Stimulated activated CD8-positive, alpha-beta memory T cell treated with anti-CD3 and anti-CD28 coated beads, Interleukin-4, amount 100 ng/mL, for 24 hours (primary cell): Measurements from ENCODE around the gene CMYA5.
A peak's percentile ranks its signal among the peaks of the same experiment; 100 is the strongest.
"Not testable (repeated sequence)": the region's sequence is repeated elsewhere in the genome, so short reads cannot be mapped to it uniquely, and the experiment has no call there.

Experiments used
- DNase-seq: peaks from one replicate; pipeline ENCODE4 v3.0.0-alpha.2; 2020; ENCODE audit warnings: low read depth

CMYA5 gene

DNA sequence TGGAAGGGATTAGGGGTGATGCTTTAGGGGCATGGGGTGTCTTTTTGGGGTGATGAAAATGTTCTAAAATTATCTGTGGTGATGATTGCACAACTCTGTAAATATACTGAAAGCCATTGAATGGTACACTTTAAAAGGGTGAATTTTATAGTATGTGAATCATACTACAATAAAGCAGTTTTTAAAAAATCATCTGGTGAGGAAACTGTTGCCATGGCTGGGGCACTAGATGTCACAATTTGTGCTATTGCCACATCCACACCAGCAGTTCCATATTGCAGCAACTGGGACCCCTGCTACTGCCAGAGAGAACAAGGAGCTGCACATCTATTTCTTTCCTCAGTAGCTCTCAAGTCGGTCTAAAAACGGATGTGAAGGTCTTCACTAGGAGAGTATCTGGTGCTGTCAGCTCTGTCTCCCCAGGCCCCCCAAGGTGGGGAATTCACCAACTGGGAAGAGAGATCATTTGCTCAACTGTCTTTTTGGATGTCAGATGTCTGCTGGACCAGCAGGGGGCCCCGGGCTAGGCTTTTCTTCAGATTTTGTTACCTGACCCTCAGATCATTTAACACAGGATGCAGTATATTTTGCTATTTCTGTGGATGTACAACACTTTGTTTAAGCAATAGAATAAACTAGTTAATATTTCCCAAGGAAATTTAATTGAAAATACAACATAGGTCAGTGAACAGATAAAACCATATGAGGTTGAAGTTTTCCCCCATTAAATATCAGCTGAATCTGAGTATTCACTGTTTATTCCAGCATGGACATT lies 13.2 kb downstream of the CMYA5 start:
- DNase-seq = peak; percentile 13

DNA sequence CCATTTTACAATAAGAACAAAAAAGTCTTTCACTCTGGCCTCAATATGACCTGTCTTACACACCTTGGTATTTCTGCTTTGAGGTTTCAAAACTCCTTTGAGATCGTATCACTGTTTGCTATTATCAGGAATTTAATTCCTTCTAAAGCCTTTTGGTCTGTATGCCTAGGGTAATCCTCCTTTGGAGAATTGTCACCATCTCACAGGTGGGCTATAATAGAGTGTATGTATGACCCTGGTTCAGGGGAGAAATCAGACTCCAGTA lies 13.7 kb downstream of the CMYA5 start:
- DNase-seq = no peak

DNA sequence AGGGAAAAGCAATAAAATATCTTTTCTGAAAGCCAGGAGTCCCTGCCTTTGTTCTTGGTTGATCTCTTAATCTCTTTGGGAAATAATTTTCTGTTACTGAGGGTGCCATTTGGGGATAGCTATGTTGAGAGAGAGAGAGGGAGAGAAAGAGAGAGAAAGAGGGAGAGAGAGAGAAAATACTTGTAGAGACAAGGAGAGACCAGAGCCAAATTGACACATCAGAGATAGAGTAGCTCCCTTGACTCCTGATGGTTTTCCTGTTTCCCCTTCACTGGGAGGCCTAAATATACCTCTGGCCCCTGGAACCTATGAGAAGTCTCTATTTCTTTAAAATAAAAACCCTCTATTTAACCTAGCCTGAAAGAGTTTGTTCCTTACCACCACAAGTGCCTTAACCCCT lies 14.9 kb downstream of the CMYA5 start:
- no peak for DNase-seq

DNA sequence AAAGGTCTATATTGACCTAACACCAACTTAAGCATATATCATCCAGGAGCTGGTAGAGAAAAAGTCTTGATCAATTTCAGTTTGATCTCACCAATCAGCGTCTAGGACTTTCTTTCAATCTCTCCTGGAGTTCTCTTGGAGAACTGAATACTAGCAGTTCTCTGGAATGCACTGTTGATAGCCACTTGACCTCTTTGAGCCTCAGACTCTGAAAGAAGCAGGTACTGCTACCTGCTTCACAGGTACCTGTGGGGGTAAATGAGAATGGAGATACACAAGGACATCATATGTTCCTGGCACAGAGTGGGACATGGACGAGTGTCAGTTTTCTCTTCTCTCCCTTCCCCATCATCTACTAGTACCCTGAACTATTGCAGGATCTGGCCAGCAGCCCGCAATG lies 16.0 kb downstream of the CMYA5 start:
- DNase-seq = no peak

DNA sequence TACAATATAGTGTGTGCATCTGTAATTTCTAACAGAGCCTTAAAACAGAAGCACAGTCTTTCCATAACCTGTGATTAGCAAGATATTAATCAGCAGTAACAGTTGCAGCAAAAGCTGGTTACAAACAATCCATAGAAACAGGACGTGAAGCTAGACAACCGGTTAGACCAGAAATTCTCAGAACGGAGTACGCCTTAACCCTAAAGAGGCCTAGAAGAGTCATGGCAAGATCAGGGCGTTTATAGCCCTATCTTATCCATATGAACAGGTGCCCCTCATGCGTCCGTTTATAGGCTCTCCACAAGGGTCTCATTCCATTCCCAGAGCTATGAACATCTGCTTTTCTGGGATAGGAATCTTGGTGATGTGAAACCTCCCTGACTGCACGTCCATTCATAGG lies 16.7 kb downstream of the CMYA5 start:
- DNase-seq = not testable (repeated sequence)

DNA sequence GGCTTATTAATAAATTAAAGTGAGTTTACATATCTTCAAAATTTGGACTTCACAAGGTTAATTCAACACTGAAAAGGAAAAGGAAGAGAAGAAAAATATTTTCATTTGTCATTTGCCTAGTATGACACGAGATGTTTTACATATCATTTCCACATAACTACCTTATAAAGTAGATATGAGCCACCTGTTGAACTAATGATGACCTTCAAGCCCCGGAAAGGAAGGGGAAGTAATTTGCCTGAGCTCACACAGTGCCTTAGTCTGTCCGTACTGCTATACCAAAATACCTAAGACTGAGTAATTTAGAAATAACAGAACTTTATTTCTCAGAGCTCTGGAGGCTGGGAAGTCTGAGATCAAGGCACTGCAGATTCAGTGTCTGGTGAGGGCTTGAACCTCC lies 17.9 kb downstream of the CMYA5 start:
- no peak for DNase-seq

DNA sequence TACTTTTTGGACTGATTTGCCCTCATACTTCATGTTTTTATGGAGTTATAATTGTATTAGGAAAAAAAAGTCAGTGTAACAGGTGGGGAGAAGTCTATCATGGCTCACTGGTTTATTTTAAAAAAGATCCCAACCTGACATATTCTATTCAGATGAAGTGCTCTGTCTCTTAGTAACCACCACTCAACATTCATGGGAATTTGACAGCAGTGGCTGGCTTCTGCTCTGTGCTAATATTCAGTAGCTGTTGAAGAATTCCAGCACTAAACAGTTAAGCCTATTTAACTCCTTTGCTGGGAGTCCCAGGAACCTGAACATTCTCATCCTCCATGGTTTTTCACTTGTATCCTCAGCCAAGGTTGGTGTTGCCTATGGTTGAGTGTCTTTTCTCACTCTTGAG lies 23.1 kb downstream of the CMYA5 start:
- no peak for DNase-seq

DNA sequence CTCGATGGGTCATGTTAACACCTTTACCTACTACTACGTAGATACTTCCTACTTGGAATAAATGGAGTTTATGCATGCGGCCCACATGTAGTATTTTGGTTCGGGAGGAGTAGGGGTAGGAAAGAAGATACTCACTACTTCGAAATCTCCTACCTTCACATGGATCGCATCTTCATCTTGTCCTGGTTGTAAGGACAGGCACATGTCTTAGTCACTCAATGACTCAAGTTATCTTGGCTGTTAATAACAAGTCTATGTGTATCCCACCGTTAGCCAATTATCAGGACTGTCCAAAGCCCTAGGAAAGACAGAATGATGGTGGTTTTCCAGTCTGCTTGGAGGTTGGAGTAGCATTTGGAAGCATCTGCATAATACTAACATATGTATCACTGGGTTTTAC lies 24.1 kb downstream of the CMYA5 start:
- no peak for DNase-seq

DNA sequence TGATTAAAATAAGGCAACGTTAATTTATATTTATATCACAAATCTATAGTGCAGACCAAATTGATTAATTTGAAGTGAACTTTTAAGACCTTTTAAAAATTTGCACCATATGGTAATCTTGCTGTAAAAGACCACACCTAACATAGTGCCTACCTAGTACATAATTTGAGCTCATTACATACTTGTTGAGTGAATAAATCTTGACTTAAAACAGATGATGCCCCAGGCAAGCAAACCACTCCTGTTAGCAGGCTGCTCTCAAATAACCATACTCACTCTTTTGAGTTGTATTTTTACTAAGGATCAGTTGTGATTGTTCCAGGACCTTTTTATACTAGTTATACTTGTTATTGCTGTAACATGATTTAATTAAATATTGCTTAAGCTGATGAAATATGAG lies 27.2 kb downstream of the CMYA5 start:
- DNase-seq = no peak

DNA sequence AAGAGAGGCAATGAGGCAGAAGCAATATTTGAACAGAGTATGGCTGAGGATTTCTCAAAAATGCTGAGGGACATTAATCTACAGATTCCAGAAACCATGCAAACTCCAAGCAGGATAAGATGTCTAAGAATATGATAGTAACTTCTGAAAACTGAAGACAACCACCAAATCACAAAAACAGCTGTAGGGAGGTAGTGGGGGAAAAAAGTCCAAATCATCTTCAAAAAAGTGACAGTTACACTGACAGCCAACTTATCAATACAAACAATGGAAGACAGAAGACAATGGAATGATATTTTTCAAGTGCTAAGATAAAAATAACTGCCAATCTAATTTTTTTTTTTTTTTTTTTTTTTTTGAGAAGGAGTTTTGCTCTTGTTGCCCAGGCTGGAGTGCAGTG lies 30.5 kb downstream of the CMYA5 start:
- DNase-seq = no peak

DNA sequence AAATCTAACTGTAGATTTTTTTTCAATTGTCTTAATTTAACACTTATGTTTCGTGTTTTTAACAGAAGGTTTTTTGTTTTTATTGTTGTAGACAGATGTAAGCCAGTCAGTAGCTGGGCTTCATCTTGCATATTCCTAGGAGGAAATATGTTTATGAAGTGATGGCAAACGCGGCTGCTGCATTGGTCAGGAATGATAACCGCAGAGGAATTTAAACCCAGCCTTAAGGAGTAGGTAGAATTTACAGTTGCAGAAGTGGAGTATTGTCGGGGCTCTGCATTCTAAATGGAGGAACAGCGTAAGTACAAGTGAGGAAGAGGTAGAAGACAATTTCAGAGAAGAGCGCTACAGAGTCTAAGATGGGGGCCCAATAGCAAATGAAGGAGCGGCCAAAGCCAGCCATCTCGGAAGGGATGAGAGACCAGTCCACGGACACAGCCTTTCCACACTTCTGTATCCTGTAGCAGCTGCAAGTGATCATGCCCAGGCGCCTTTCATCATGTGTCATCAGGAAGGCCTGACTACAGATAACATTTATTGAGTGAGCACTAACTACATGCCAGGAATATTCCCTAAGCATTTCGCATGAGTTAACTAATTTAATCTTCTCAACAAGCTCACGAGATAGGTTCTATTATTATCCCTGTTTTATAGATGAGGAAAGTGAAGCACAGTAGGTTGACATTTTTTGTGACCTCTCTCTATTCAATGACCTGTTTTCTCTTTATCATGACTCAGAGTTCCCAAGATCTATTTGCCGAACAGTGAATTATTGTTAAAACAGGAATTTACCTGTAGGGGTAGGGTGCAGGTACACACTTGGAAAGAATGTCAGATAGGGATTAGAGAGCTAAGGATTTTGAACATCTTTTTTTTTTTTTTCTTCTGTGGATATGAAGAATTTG lies 38.1 kb downstream of the CMYA5 start:
- DNase-seq = no peak

DNA sequence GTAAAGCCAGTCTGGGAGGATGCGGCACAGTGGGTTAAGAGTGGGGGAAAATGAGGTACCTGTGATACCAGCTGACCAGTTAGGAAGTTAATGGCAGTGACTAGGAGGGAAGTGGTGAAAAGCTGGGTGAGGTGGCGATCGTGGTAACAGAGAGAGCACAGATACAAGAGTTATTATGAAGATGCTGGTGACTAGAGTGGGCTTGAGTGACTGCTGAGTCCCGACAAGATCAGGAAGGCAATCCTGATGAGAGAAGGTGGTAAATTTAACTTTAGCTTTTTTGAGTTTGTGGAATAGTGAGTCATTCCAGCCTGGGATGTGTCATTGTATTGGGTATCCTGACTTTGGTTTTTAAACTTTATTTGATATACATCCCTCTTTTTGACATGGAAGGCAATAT lies 38.8 kb downstream of the CMYA5 start:
- DNase-seq = no peak

DNA sequence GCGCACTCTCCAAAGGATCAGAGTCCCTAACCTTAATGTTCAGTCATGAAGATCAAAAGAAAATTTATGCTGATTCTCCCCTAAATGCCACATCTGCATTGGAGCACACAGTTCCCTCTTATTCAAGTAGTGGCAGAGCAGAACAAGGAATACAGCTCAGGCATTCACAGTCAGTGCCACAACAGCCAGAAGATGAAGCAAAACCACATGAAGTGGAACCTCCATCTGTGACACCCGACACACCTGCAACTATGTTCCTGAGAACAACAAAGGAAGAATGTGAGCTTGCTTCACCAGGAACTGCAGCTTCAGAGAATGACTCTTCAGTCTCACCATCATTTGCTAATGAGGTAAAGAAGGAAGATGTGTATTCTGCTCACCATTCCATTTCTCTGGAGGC lies 40.0 kb downstream of the CMYA5 start:
- no peak for DNase-seq

DNA sequence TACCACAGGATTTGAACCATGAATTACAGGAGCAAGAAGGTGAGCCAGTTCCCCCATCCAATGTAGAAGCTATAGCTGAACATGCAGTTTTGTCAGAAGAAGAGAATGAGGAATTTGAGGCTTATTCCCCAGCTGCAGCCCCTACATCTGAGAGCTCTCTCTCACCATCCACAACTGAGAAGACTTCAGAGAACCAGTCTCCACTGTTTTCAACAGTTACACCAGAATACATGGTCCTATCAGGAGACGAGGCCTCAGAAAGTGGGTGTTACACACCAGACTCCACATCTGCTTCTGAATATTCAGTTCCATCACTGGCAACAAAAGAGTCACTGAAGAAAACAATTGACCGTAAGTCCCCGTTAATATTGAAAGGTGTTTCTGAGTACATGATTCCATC lies 40.9 kb downstream of the CMYA5 start:
- no peak for DNase-seq

DNA sequence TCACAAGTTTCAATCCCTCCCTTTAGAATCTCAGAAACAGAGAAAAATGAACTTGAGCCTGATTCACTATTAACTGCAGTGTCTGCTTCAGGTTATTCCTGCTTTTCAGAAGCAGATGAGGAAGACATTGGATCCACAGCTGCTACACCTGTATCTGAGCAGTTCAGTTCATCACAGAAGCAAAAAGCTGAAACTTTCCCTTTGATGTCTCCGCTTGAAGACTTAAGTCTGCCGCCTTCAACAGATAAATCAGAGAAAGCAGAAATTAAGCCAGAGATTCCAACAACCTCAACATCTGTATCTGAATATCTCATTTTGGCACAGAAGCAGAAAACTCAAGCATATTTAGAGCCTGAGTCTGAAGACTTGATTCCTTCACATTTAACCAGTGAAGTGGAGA lies 42.1 kb downstream of the CMYA5 start:
- no peak for DNase-seq

DNA sequence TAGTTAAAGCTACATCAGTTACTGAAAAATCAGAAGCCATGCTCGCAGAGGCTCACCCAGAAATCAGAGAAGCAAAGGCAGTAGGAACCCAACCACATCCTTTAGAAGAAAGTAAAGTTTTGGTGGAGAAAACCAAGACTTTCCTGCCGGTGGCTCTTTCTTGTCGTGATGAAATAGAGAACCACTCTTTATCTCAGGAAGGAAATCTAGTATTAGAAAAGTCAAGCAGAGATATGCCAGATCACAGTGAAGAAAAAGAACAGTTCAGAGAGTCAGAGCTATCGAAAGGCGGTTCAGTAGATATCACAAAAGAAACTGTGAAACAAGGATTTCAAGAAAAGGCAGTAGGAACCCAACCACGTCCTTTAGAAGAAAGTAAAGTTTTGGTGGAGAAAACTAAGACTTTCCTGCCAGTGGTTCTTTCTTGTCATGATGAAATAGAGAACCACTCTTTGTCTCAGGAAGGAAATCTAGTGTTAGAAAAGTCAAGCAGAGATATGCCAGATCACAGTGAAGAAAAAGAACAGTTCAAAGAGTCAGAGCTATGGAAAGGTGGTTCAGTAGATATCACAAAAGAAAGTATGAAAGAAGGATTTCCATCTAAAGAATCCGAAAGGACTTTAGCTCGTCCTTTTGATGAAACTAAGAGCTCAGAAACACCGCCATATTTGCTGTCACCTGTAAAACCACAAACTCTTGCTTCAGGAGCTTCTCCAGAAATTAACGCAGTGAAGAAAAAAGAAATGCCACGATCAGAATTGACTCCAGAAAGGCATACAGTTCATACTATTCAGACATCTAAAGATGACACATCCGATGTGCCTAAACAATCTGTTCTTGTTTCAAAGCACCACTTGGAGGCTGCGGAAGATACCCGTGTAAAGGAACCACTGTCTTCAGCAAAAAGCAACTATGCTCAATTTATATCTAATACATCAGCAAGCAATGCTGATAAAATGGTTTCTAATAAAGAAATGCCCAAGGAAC lies 47.2 kb downstream of the CMYA5 start:
- no peak for DNase-seq

DNA sequence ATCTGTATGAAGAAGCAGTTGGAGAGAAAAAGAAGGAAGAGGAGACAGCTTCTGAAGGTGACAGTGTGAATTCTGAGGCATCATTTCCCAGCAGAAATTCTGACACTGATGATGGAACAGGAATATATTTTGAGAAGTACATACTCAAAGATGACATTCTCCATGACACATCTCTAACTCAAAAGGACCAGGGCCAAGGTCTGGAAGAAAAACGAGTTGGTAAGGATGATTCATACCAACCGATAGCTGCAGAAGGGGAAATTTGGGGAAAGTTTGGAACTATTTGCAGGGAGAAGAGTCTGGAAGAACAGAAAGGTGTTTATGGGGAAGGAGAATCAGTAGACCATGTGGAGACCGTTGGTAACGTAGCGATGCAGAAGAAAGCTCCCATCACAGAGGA lies 48.7 kb downstream of the CMYA5 start:
- no peak for DNase-seq

DNA sequence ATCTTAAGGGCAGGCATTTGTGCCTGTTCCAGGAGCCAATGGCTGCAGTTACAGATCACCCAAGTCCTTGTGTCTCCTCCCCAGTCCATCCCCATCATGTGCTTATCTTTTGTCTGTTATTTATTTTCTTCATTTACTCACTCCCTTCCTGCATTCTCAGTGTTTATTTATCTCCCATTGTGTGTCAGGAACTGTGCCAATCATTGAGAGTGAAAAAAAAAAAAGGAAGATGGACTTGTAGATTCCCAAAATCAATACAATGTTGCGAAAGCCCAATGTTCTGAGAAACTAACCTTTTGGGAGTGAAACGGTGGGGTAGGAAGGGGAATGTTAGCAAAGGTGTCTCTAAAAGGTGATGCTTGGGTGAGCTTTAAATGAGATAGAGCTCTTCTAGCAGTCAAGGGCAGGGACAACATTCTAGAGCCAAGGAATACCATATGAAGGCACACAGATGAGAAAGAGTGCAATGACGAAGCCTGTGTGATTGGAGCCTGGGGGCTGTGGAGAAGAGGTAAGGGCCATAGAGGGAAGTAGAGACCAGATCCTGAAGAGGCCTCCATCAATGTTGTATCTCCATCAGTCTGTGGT lies 53.0 kb downstream of the CMYA5 start:
- DNase-seq = no peak

DNA sequence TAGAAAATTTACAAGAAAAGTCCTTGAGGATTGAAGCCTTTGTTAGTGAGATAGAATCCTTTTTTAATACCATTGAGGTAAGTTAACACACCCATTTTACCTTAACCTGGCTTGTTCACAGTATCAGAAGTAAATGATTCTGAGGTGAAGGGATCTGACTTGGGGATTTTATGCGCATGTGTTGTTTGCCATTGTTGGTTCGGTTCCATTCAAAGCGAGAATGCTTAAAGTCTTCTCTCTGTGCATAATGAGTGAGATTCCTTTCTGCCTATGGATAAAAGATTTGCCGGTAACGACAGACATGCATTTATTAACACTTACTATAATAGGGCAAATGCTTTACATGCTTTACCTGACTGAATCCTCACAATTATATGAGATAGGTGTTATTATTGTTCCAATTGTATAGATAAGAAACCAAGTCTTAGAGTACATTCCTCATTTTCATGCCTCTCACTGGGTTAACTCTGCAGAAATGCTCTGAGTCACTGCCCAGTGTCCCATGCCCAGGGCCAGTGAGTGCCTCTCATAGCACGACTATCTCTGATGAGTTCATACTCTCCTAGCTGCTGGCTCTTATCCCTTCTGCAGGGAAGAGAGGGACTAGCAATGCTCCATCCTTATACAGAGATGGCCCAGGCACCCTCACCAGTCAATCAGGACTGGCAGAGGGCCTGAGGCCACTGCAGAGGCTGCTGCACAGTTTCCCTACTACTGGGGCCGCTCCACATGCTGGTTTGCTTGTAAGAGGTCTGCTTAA lies 54.4 kb downstream of the CMYA5 start:
- no peak for DNase-seq

DNA sequence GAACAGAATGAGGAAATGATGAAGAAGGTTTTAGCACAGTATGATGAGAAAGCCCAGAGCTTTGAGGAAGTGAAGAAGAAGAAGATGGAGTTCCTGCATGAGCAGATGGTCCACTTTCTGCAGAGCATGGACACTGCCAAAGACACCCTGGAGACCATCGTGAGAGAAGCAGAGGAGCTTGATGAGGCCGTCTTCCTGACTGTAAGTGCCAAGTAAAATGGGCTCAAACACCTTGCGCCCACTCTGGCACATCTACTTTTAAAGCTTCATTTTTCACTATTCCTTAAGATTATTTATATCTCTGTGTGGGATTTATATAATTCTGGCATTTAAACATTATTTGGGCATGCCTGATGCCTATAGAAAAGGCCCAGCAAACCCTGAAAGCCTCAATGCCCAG lies 55.6 kb downstream of the CMYA5 start:
- no peak for DNase-seq
